ENCODE measurements around the gene OLAH. TPM values are rescaled to one million over a fixed set of nuclear protein-coding genes. Genes with fewer than 3 reads are reported as not detected.

The OLAH gene
- total RNA-seq, 1 experiment from 2014 or later, result 0.48 TPM

GRCh38 chr10:15121707-15122106 is 78.0 kb downstream of the OLAH start:
- Mint-ChIP-seq H3K27me3 (ENCODE audit: low read depth) (no peaks in the 10 kb centered on the region), H3K4me1 (no peaks in the 10 kb centered on the region), H3K4me3 (no peak overlapping the region), H3K9me3 (no peaks in the 10 kb centered on the region), H3K36me3 (ENCODE audit: insufficient read depth in 1 of 3, low read depth in 3 of 3) (peaks cover 9 to 33% (median 18%) of the 10 kb centered on the region in 3 experiments), H3K27ac (no peak overlapping the region)
- no peak for DNase-seq
- Histone ChIP-seq H4K91ac (ENCODE audit: insufficient read length, low read depth, low read length) (no peak overlapping the region), H3K4ac (ENCODE audit: low read depth, low read length) (no peak overlapping the region), H3K14ac (ENCODE audit: insufficient read depth, low read length) (no peak overlapping the region), H3K27me3 (ENCODE audit: insufficient read depth, low read length) (no peaks in the 10 kb centered on the region), H3K27ac (ENCODE audit: insufficient read length, low read depth, low read length) (no peak overlapping the region), H4K5ac (ENCODE audit: insufficient read length, low read depth, low read length) (no peak overlapping the region), H3K79me2 (ENCODE audit: insufficient read depth, low read length) (no peaks in the 10 kb centered on the region), H3K18ac (ENCODE audit: insufficient read length, low read depth, low read length) (no peak overlapping the region), H2AFZ (ENCODE audit: low read length) (no peak overlapping the region), H2BK20ac (ENCODE audit: low read depth, low read length, poor library complexity, severe bottlenecking) (no peak overlapping the region), H3K9me3 (ENCODE audit: control insufficient read depth, low read depth, low read length) (no peaks in the 10 kb centered on the region), H3K4me1 (ENCODE audit: insufficient read depth, low read length) (no peaks in the 10 kb centered on the region), H3K9ac (ENCODE audit: extremely low read depth, insufficient read length, low read length) (no peak overlapping the region), H2BK120ac (ENCODE audit: low read depth, low read length, poor library complexity, severe bottlenecking) (no peak overlapping the region), H3K79me1 (ENCODE audit: insufficient read depth, low read depth, low read length, poor library complexity, severe bottlenecking) (no peaks in the 10 kb centered on the region), H2BK12ac (ENCODE audit: insufficient read length, low read depth, low read length) (no peak overlapping the region), H2BK5ac (ENCODE audit: insufficient read length, low read length) (no peak overlapping the region), H4K8ac (replicated peaks; ENCODE audit: insufficient read length, low read depth, low read length) (no peak overlapping the region), H3K23me2 (ENCODE audit: insufficient read length, low read depth, low read length, poor library complexity, severe bottlenecking) (no peaks in the 10 kb centered on the region), H2BK15ac (ENCODE audit: low read depth, low read length) (no peak overlapping the region), H3K23ac (ENCODE audit: insufficient read length, low read depth, low read length) (no peak overlapping the region), H3K56ac (ENCODE audit: insufficient read length, low read depth, low read length) (no peak overlapping the region), H3T11ph (ENCODE audit: low read length) (no peak overlapping the region), H2AK5ac (ENCODE audit: insufficient read length, low read length) (no peak overlapping the region), H4K20me1 (ENCODE audit: control insufficient read depth, insufficient read depth, insufficient read length) (no peaks in the 10 kb centered on the region), H3K4me2 (ENCODE audit: insufficient read depth, insufficient read length, low read length) (no peak overlapping the region)
- no CpG with 5 or more reads among the region's 1 CpG for WGBS (ENCODE audit: extremely low coverage, insufficient read length, low lambda C conversion rate)
- TF ChIP-seq CTCF (conservative IDR thresholded peaks at IDR 0.05), result no peak
